Motor neuron (in vitro differentiated cells): ENCODE results near the gene FYB2. TPM values are rescaled to one million over a fixed set of nuclear protein-coding genes. Genes with fewer than 3 reads are reported as not detected.

ENCODE experiments used
- ATAC-seq, 8 experiments: fragments of 200-7000 bp; cut with Tn5 transposase; replicated peaks in 6 of 8; 2 replicates each; pipeline ENCODE4 v1.8.0; 2021; ENCODE audit warnings: mild to moderate bottlenecking in 8 of 8, moderate library complexity in 8 of 8
- H3K27ac ChIP-seq, 2 donors: fragments of 250-450 bp; sonication (Bioruptor Pico); 2 replicates each; pipeline ENCODE4 v1.9.0; 2021; ENCODE audit warnings: antibody characterized with exemption in 2 of 2, mild to moderate bottlenecking in 2 of 2, moderate library complexity in 1 of 2
- H3K4me1 ChIP-seq, 2 donors: fragments of 250-450 bp; sonication (Bioruptor Pico); replicated peaks in 1 of 2; 2 replicates each; pipeline ENCODE4 v1.6.1; 2021; ENCODE audit warnings: antibody characterized with exemption in 2 of 2, mild to moderate bottlenecking in 2 of 2, moderate library complexity in 1 of 2
- H3K4me3 ChIP-seq, 5 donors: fragments of 250-450 bp; sonication (Bioruptor Pico); 2 replicates each; pipeline ENCODE4 v1.9.0; 2021; ENCODE audit warnings: antibody characterized with exemption in 5 of 5, mild to moderate bottlenecking in 5 of 5, moderate library complexity in 4 of 5
- WGBS, 10 experiments: fragments of 450-650 bp; shearing (Covaris generic); methylation state at CpG; one replicate each; pipeline ENCODE4 v1.0.0; 2022; 5-methylcytosine and 5-hydroxymethylcytosine counted together
- in situ Hi-C, 9 experiments: fragments of 400-800 bp; cut with MboI; loops; one replicate each; pipeline ENCODE4 v1.15.0; 2021; ENCODE audit warnings: low sequenced_read_pairs in 9 of 9, low pct_unique_long_range_greater_than_20kb in 2 of 9; ENCODE audit not compliant: unreplicated experiment in 9 of 9
- total RNA-seq, 8 experiments: library from RNA; unstranded; fragments of 300-600 nt; gene quantifications; 2 replicates each; pipeline versions ENCODE4 v1.2.3 to v1.2.4, GENCODE V29; 2022

FYB2 gene
- total RNA-seq, 8 experiments from 2014 or later, result 0.13 to 1.1 (median 0.54) TPM

GRCh38 chr1:56830052-56830451 lies 10.8 kb upstream of the FYB2 start:
- H3K4me1 ChIP-seq, result peaks cover 0 to 10% of the 10 kb centered on the region in 2 donors
- 68 to 100% (median 93%) methylated on average over 1 to 3 of the region's 4 CpGs; no CpG with 5 or more reads in 3 of the 10 experiments for WGBS, 10 experiments
- no peak for ATAC-seq
- in situ Hi-C loops, result loop anchor here in 5 of 9 experiments (25.0 kb wide), 5 partner anchors 232 to 1732 kb away; partner anchors contain the start of gene DAB1 (in 2 of the 5)
- no peak overlapping the region for H3K27ac ChIP-seq
- H3K4me3 ChIP-seq, result no peak overlapping the region

- Histone ChIP-seq H3K4me3 (no peak overlapping the region), H3K27ac (no peak overlapping the region), H3K4me1 (peaks cover 5 to 18% of the 10 kb centered on the region in 2 donors)
- in situ Hi-C loops, result loop anchor here in 5 of 9 experiments (25.0 kb wide), 5 partner anchors 235 to 1735 kb away; partner anchors contain the start of gene DAB1 (in 2 of the 5)
- ATAC-seq, result peak in 2 of 8 experiments; percentile 26 to 27
These were observed 8.5 kb upstream of the FYB2 start for GRCh38 chr1:56827711-56828110.

GRCh38 chr1:56825436-56825835 lies 6.2 kb upstream of the FYB2 start:
- ATAC-seq, result no peak
- Histone ChIP-seq H3K4me3 (no peak overlapping the region), H3K4me1 (peaks cover 5 to 13% of the 10 kb centered on the region in 2 donors), H3K27ac (peak overlapping the region in 1 of 2 donors; percentile 63)
- WGBS, 10 experiments, result 47 to 100% (median 71%) methylated on average over 2 to 4 of the region's 4 CpGs; no CpG with 5 or more reads in 3 of the 10 experiments
- in situ Hi-C loops, result loop anchor here in 5 of 9 experiments (25.0 kb wide), 5 partner anchors 237 to 1737 kb away; partner anchors contain the start of gene DAB1 (in 2 of the 5)

GRCh38 chr1:56824938-56825337 lies 5.7 kb upstream of the FYB2 start:
- in situ Hi-C loops, result loop anchor here in 5 of 9 experiments (25.0 kb wide), 6 partner anchors 237 to 1737 kb away; partner anchors contain the start of genes DAB1 (in 2 of the 5) and PLPP3 (in 1 of the 5)
- ATAC-seq, result peak in 5 of 8 experiments; percentile 88 to 95 (median 89)
- Histone ChIP-seq H3K4me3 (no peak overlapping the region), H3K27ac (peak overlapping the region in 1 of 2 donors; percentile 63), H3K4me1 (peaks cover 5 to 13% of the 10 kb centered on the region in 2 donors)
- WGBS, 10 experiments, result 9 to 100% (median 20%) methylated on average over 1 of the region's 1 CpG; no CpG with 5 or more reads in 2 of the 10 experiments

- H3K27ac ChIP-seq, result peak overlapping the region in 1 of 2 donors; percentile 50
- no peak overlapping the region for H3K4me3 ChIP-seq
- WGBS, 10 experiments, result 80 to 100% (median 93%) methylated on average over 1 to 2 of the region's 2 CpGs; no CpG with 5 or more reads in 6 of the 10 experiments
- no peak for ATAC-seq
- peaks cover 5 to 14% of the 10 kb centered on the region in 2 donors for H3K4me1 ChIP-seq
- in situ Hi-C loops, result loop anchor here in 1 of 9 experiments (25.0 kb wide), 1 partner anchor 237 kb away; the partner anchor contains the start of gene PLPP3
These were observed 5.1 kb upstream of the FYB2 start for GRCh38 chr1:56824271-56824670.

- ATAC-seq, result peak in 3 of 8 experiments; percentile 9 to 15 (median 9)
- no peak overlapping the region for H3K27ac ChIP-seq
- H3K4me1 ChIP-seq, result peaks cover 10 to 22% of the 10 kb centered on the region in 2 donors
- in situ Hi-C loops, result loop anchor here in 1 of 9 experiments (25.0 kb wide), 1 partner anchor 234 kb away; the partner anchor contains the start of gene PLPP3
- 0 to 13% (median 10%) methylated on average over 1 of the region's 1 CpG; no CpG with 5 or more reads in 5 of the 10 experiments for WGBS, 10 experiments
- H3K4me3 ChIP-seq, result no peak overlapping the region
These were observed 2.2 kb upstream of the FYB2 start for GRCh38 chr1:56821462-56821797.

- Histone ChIP-seq H3K4me1 (peaks cover 10 to 22% of the 10 kb centered on the region in 2 donors), H3K4me3 (no peak overlapping the region), H3K27ac (no peak overlapping the region)
- 0 to 75% (median 33%) methylated on average over 1 to 6 of the region's 7 CpGs; no CpG with 5 or more reads in 1 of the 10 experiments for WGBS, 10 experiments
- peak; percentile 22 to 99 (median 52) for ATAC-seq
- in situ Hi-C loops, result loop anchor here in 1 of 9 experiments (25.0 kb wide), 1 partner anchor 234 kb away; the partner anchor contains the start of gene PLPP3
These were observed 1.7 kb upstream of the FYB2 start for GRCh38 chr1:56820755-56821461.

GRCh38 chr1:56817716-56818463 lies 1.3 kb downstream of the FYB2 start:
- WGBS, 10 experiments, result 0 to 100% (median 87%) methylated on average over 1 to 6 of the region's 6 CpGs
- H3K4me3 ChIP-seq, result no peak overlapping the region
- peaks cover 5 to 9% of the 10 kb centered on the region in 2 donors for H3K4me1 ChIP-seq
- H3K27ac ChIP-seq, result no peak overlapping the region
- in situ Hi-C loops, result loop anchor here in 1 of 9 experiments (25.0 kb wide), 1 partner anchor 231 kb away; the partner anchor contains the start of gene PLPP3
- ATAC-seq, result no peak

- WGBS, 10 experiments, result 29 to 89% (median 64%) methylated on average over 1 to 4 of the region's 4 CpGs; no CpG with 5 or more reads in 2 of the 10 experiments
- in situ Hi-C loops, result loop anchor here in 1 of 9 experiments (25.0 kb wide), 1 partner anchor 230 kb away; the partner anchor contains the start of gene PLPP3
- H3K27ac ChIP-seq, result no peak overlapping the region
- H3K4me3 ChIP-seq, result no peak overlapping the region
- H3K4me1 ChIP-seq, result peaks cover 5 to 9% of the 10 kb centered on the region in 2 donors
- ATAC-seq, result no peak
These were observed 2.3 kb downstream of the FYB2 start for GRCh38 chr1:56816909-56817308.

- WGBS, 10 experiments, result 17 to 100% (median 84%) methylated on average over 1 of the region's 1 CpG; no CpG with 5 or more reads in 2 of the 10 experiments
- peaks cover 5 to 9% of the 10 kb centered on the region in 2 donors for H3K4me1 ChIP-seq
- in situ Hi-C loops, result loop anchor here in 1 of 9 experiments (25.0 kb wide), 1 partner anchor 229 kb away; the partner anchor contains the start of gene PLPP3
- H3K27ac ChIP-seq, result no peak overlapping the region
- ATAC-seq, result no peak
- no peak overlapping the region for H3K4me3 ChIP-seq
These were observed 2.9 kb downstream of the FYB2 start for GRCh38 chr1:56816264-56816663.

GRCh38 chr1:56814205-56814604 lies 5.0 kb downstream of the FYB2 start:
- ATAC-seq, result no peak
- Histone ChIP-seq H3K27ac (no peak overlapping the region), H3K4me1 (peaks cover 5 to 7% of the 10 kb centered on the region in 2 donors), H3K4me3 (no peak overlapping the region)
- in situ Hi-C loops, result loop anchor here in 1 of 9 experiments (25.0 kb wide), 1 partner anchor 227 kb away; the partner anchor contains the start of gene PLPP3
- 7 to 86% (median 62%) methylated on average over 1 to 2 of the region's 2 CpGs; no CpG with 5 or more reads in 5 of the 10 experiments for whole genome bisulfite sequencing, 10 experiments

- in situ Hi-C loops, result loop anchor here in 1 of 9 experiments (25.0 kb wide), 1 partner anchor 224 kb away; the partner anchor contains the start of gene PLPP3
- no peaks in the 10 kb centered on the region for H3K4me1 ChIP-seq
- 0 to 89% (median 43%) methylated on average over 1 to 2 of the region's 2 CpGs; no CpG with 5 or more reads in 3 of the 10 experiments for WGBS, 10 experiments
- no peak overlapping the region for H3K27ac ChIP-seq
- ATAC-seq, result no peak
- H3K4me3 ChIP-seq, result no peak overlapping the region
These were observed 7.9 kb downstream of the FYB2 start for GRCh38 chr1:56811331-56811730.
